ENCODE measurements around the gene MYLK3. TPM values are rescaled to one million over a fixed set of nuclear protein-coding genes. Genes with fewer than 3 reads are reported as not detected.
"Not testable (repeated sequence)": the region's sequence is repeated elsewhere in the genome, so short reads cannot be mapped to it uniquely, and the experiment has no call there.

Gene MYLK3
- polyA plus RNA-seq, 4 donors = 0.04 to 0.81 (median 0.25) TPM; not detected in 1

GRCh38 chr16:46686815-46687473 lies 61.2 kb downstream of the MYLK3 start:
- 20 to 38% (median 35%) methylated on average over 5 of the region's 5 CpGs for WGBS, 3 donors
- H3K4me3 ChIP-seq (ENCODE audit: low read depth in 1 of 3, low read length in 3 of 3) = peak overlapping the region in 2 of 3 donors; percentile 74 to 98

GRCh38 chr16:46681867-46682266 lies 66.3 kb downstream of the MYLK3 start:
- H3K4me3 ChIP-seq (ENCODE audit: low read depth in 1 of 3, low read length in 3 of 3); H3K27ac ChIP-seq (ENCODE audit: low read depth in 1 of 3, low read length in 2 of 3); H3K4me1 ChIP-seq (ENCODE audit: control insufficient read depth in 3 of 3, insufficient read depth in 2 of 3, low read depth in 1 of 3, low read length in 2 of 3); H3K27me3 ChIP-seq (ENCODE audit: control insufficient read depth in 3 of 3, insufficient read depth in 3 of 3, low read length in 3 of 3); H3K36me3 ChIP-seq (ENCODE audit: control insufficient read depth in 3 of 3, insufficient read depth in 2 of 3, low read depth in 1 of 3, low read length in 3 of 3); H3K9me3 ChIP-seq (ENCODE audit: control insufficient read depth in 2 of 2, insufficient read depth in 1 of 2, low read depth in 1 of 2, low read length in 1 of 2): not testable (repeated sequence)
- DNase-seq (peak in 1 of 2 donors; percentile 65), FAIRE-seq (peak; percentile 73)
- 20 to 64% (median 42%) methylated on average over 2 of the region's 2 CpGs for whole genome bisulfite sequencing, 3 donors

More at GRCh38 chr16:46686815-46687473, 61.2 kb downstream of the MYLK3 start:
- no peaks in the 10 kb centered on the region for H3K36me3 ChIP-seq (ENCODE audit: control insufficient read depth in 3 of 3, insufficient read depth in 2 of 3, low read depth in 1 of 3, low read length in 3 of 3)
- DNase-seq (no peak), FAIRE-seq (no peak)
- no peaks in the 10 kb centered on the region for H3K27me3 ChIP-seq (ENCODE audit: control insufficient read depth in 3 of 3, insufficient read depth in 3 of 3, low read length in 3 of 3)
- no peaks in the 10 kb centered on the region for H3K9me3 ChIP-seq (ENCODE audit: control insufficient read depth in 2 of 2, insufficient read depth in 1 of 2, low read depth in 1 of 2, low read length in 1 of 2)
- H3K4me1 ChIP-seq (ENCODE audit: control insufficient read depth in 3 of 3, insufficient read depth in 2 of 3, low read depth in 1 of 3, low read length in 2 of 3) = peaks cover 2 to 16% (median 6%) of the 10 kb centered on the region in 3 donors
- H3K27ac ChIP-seq (ENCODE audit: low read depth in 1 of 3, low read length in 2 of 3) = peak overlapping the region in 1 of 3 donors; percentile 99

DNA sequence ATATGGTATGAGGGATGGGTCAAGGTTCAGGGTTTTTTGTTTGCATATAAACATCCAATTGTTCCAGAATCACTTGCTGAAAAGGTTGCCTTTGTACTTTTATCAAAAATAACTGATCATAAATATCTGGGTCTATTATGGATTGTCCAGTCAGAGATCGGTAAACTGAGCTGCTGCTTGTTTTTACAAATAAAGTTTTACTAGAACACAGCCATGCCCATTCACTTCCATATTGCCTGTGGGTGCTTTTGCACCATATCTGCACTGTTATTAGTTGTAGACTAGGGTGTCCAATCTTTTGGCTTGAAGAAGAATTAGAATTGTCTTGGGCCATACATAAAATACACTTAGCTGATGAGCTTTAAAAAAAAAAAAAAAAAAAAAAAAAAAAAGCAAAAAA lies 70.2 kb downstream of the MYLK3 start:
- 31 to 65% (median 50%) methylated on average over 1 of the region's 1 CpG for WGBS, 3 donors
- peaks cover 7 to 17% (median 11%) of the 10 kb centered on the region in 3 donors for H3K36me3 ChIP-seq (ENCODE audit: control insufficient read depth in 3 of 3, insufficient read depth in 2 of 3, low read depth in 1 of 3, low read length in 3 of 3)
- FAIRE-seq = not testable (repeated sequence)

DNA sequence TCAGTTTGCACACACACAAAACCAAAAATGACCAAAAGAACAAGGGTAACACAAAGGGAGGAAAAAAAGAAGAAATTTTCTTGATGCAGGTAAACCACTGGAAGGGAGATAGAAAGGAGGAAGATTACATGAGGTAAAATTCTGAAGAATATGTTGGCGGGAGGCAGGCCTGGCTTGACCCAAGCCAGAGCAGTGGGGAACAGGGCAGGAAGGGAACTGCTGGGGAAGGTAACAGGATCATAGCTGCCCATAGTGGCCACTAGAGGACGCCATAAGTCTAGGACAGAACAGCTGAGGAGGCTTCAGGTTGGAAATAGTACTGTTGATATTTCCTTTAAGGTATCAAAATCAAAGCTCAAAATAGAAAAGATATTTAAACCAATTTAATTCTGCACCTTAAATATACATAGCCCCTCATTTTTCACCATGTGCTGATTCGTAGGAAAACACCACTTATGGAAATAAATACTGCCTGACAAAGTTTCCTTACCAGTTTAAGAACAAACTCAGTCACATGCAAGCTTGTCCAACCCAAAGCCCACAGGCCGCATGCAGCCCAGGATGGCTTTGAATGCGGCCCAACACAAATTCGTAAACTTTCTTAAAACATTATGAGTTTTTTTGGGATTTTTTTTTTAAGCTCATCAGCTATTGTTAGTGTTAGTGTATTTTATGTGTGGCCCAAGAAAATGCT lies 74.7 kb downstream of the MYLK3 start:
- WGBS, 3 donors = 66 to 71% (median 67%) methylated on average over 6 of the region's 6 CpGs
- FAIRE-seq (no peak), DNase-seq (peak; percentile 72 to 81)
- Histone ChIP-seq H3K27me3 (ENCODE audit: control insufficient read depth in 3 of 3, insufficient read depth in 3 of 3, low read length in 3 of 3) (no peaks in the 10 kb centered on the region), H3K4me1 (ENCODE audit: control insufficient read depth in 3 of 3, insufficient read depth in 2 of 3, low read depth in 1 of 3, low read length in 2 of 3) (no peaks in the 10 kb centered on the region), H3K4me3 (ENCODE audit: low read depth in 1 of 3, low read length in 3 of 3) (no peak overlapping the region), H3K36me3 (ENCODE audit: control insufficient read depth in 3 of 3, insufficient read depth in 2 of 3, low read depth in 1 of 3, low read length in 3 of 3) (peaks cover 8 to 24% (median 9%) of the 10 kb centered on the region in 3 donors), H3K9me3 (ENCODE audit: control insufficient read depth in 2 of 2, insufficient read depth in 1 of 2, low read depth in 1 of 2, low read length in 1 of 2) (no peaks in the 10 kb centered on the region), H3K27ac (ENCODE audit: low read depth in 1 of 3, low read length in 2 of 3) (no peak overlapping the region)

More for the DNA sequence above, 70.2 kb downstream of the MYLK3 start:
- H3K4me1 ChIP-seq (ENCODE audit: control insufficient read depth in 3 of 3, insufficient read depth in 2 of 3, low read depth in 1 of 3, low read length in 2 of 3); H3K27me3 ChIP-seq (ENCODE audit: control insufficient read depth in 3 of 3, insufficient read depth in 3 of 3, low read length in 3 of 3); DNase-seq; H3K27ac ChIP-seq (ENCODE audit: low read depth in 1 of 3, low read length in 2 of 3); H3K4me3 ChIP-seq (ENCODE audit: low read depth in 1 of 3, low read length in 3 of 3); H3K9me3 ChIP-seq (ENCODE audit: control insufficient read depth in 2 of 2, insufficient read depth in 1 of 2, low read depth in 1 of 2, low read length in 1 of 2): not testable (repeated sequence)

- H3K4me1 ChIP-seq (ENCODE audit: control insufficient read depth in 3 of 3, insufficient read depth in 2 of 3, low read depth in 1 of 3, low read length in 2 of 3) = no peaks in the 10 kb centered on the region
- no peak overlapping the region for H3K4me3 ChIP-seq (ENCODE audit: low read depth in 1 of 3, low read length in 3 of 3)
- no peaks in the 10 kb centered on the region for H3K27me3 ChIP-seq (ENCODE audit: control insufficient read depth in 3 of 3, insufficient read depth in 3 of 3, low read length in 3 of 3)
- no peak for DNase-seq
- H3K36me3 ChIP-seq (ENCODE audit: control insufficient read depth in 3 of 3, insufficient read depth in 2 of 3, low read depth in 1 of 3, low read length in 3 of 3) = peaks cover 3 to 18% (median 13%) of the 10 kb centered on the region in 3 donors
- FAIRE-seq = no peak
- H3K27ac ChIP-seq (ENCODE audit: low read depth in 1 of 3, low read length in 2 of 3) = no peak overlapping the region
- H3K9me3 ChIP-seq (ENCODE audit: control insufficient read depth in 2 of 2, insufficient read depth in 1 of 2, low read depth in 1 of 2, low read length in 1 of 2) = no peaks in the 10 kb centered on the region
- 68 to 73% (median 71%) methylated on average over 4 of the region's 4 CpGs for WGBS, 3 donors
Observed at GRCh38 chr16:46662123-46662522, 86.0 kb downstream of the MYLK3 start.

GRCh38 chr16:46658925-46659324 lies 89.2 kb downstream of the MYLK3 start:
- Histone ChIP-seq H3K27ac (ENCODE audit: low read depth in 1 of 3, low read length in 2 of 3) (no peak overlapping the region), H3K27me3 (ENCODE audit: control insufficient read depth in 3 of 3, insufficient read depth in 3 of 3, low read length in 3 of 3) (no peaks in the 10 kb centered on the region), H3K4me1 (ENCODE audit: control insufficient read depth in 3 of 3, insufficient read depth in 2 of 3, low read depth in 1 of 3, low read length in 2 of 3) (no peaks in the 10 kb centered on the region), H3K9me3 (ENCODE audit: control insufficient read depth in 2 of 2, insufficient read depth in 1 of 2, low read depth in 1 of 2, low read length in 1 of 2) (no peaks in the 10 kb centered on the region), H3K36me3 (ENCODE audit: control insufficient read depth in 3 of 3, insufficient read depth in 2 of 3, low read depth in 1 of 3, low read length in 3 of 3) (peaks cover 3 to 13% (median 13%) of the 10 kb centered on the region in 3 donors), H3K4me3 (ENCODE audit: low read depth in 1 of 3, low read length in 3 of 3) (no peak overlapping the region)
- FAIRE-seq = no peak
- DNase-seq = peak in 1 of 2 donors; percentile 56
- WGBS, 3 donors = 38 to 55% (median 42%) methylated on average over 1 of the region's 1 CpG

Other genes starting within 250 kb of the MYLK3 start
- 1 to 10 TPM in 3 of 4 donors, under 1 TPM in 1; 0.54 to 5.5 (median 3.0) TPM for gene SHCBP1, start 127.0 kb downstream of the MYLK3 start, polyA plus RNA-seq
- gene VPS35, start 59.2 kb downstream of the MYLK3 start, polyA plus RNA-seq = 100 to 1,000 TPM in 1 of 4 donors, 10 to 100 TPM in 3; 36.1 to 157 (median 76.3) TPM
- gene ORC6, start 58.7 kb downstream of the MYLK3 start, polyA plus RNA-seq = 10 to 100 TPM in 1 of 4 donors, 1 to 10 TPM in 3; 1.9 to 24.9 (median 7.5) TPM
- gene C16orf87, start 82.8 kb upstream of the MYLK3 start, polyA plus RNA-seq = 10 to 100 TPM in 2 of 4 donors, 1 to 10 TPM in 2; 5.7 to 30.1 (median 11.7) TPM
- 10 to 100 TPM in 1 of 4 donors, 1 to 10 TPM in 3; 2.2 to 25.4 (median 7.4) TPM for gene GPT2, start 136.0 kb upstream of the MYLK3 start, polyA plus RNA-seq
- gene DNAJA2, start 225.3 kb upstream of the MYLK3 start, polyA plus RNA-seq = 10 to 100 TPM; 33.4 to 46.0 (median 39.4) TPM